ENCODE data around the gene LSS.

The LSS gene

DNA sequence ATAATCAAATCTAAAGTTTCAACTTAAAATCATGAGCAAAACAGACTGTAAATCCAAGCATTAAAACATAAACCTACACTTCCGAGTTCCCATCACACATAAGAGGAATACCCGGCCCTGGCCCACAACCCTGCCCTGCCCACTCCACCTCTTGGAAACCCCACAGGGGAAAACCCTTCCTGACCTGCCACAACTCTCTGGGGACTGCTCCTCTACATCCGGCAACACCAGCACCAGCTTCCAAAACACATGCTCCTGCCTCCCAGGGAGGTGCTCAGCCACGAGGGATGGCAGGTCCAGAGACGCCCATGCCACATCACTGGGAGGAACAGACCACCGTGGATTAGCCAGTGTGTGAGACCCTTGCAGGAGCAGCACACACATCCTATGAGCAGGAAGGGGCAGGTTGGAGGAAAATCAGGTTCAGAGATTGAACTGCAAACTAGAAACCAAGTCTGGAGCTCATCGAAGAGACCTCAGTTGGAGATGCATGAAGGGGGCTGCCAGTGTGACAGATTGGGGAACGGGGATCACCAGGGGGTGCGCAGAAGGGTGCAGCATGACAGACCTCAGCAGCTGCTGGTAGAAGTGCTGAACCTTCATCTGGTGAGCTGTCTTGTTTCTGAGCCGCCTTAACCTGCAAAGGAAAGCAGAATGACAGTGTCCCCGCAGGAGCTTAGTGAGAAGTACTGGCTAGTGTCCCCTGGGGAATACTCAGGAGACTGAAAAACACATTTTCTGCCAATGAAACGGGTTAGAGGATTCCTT lies 25.8 kb upstream of the LSS start:
- peaks cover 71% of the 10 kb centered on the region; the same call in 1 of the 2 replicates for H3K36me3 ChIP-seq (ENCODE audit: insufficient read depth, low read length)
- no peaks in the 10 kb centered on the region for H3K9me2 ChIP-seq (replicated peaks; ENCODE audit: low read depth, low read length)
- no peak for TF ChIP-seq CTCF (conservative IDR thresholded peaks at IDR 0.05; ENCODE audit: low read length)
- no peak for TF ChIP-seq EZH2phosphoT487 (IDR thresholded peaks at IDR 0.05; ENCODE audit: borderline replicate concordance)
- H3K79me2 ChIP-seq (ENCODE audit: insufficient read depth, low read length), result no peaks in the 10 kb centered on the region
- no peaks in the 10 kb centered on the region for H3K9me3 ChIP-seq (ENCODE audit: insufficient read depth, low read depth, low read length)
- H4K20me1 ChIP-seq (ENCODE audit: insufficient read depth, low read length, poor library complexity, severe bottlenecking), result no peaks in the 10 kb centered on the region
- H3K4me1 ChIP-seq (ENCODE audit: insufficient read depth, low read length, poor library complexity, severe bottlenecking), result peaks cover 48% of the 10 kb centered on the region
- H3K4me2 ChIP-seq (ENCODE audit: low read depth, low read length, poor library complexity, severe bottlenecking), result peak overlapping the region; percentile 97
- H3K27me3 ChIP-seq (ENCODE audit: insufficient read depth, low read length, poor library complexity, severe bottlenecking), result no peaks in the 10 kb centered on the region
- H2AFZ ChIP-seq (ENCODE audit: low read length), result no peak overlapping the region
- peaks cover 10% of the 10 kb centered on the region for H3F3A ChIP-seq (ENCODE audit: low read depth)
- H3K9ac ChIP-seq (ENCODE audit: low read depth, low read length, poor library complexity, severe bottlenecking), result peak overlapping the region; percentile 80
- peak overlapping the region; percentile 68 for H3K4me3 ChIP-seq (ENCODE audit: low read length, poor library complexity, severe bottlenecking)

- H3K4me2 ChIP-seq (ENCODE audit: low read depth, low read length, poor library complexity, severe bottlenecking), result peak overlapping the region; percentile 97
These were observed 25.1 kb upstream of the LSS start for GRCh38 chr21:46253610-46254124.

GRCh38 chr21:46252840-46253239 lies 24.3 kb upstream of the LSS start:
- Histone ChIP-seq H3K4me1 (ENCODE audit: insufficient read depth, low read length, poor library complexity, severe bottlenecking) (peaks cover 48% of the 10 kb centered on the region), H3K4me3 (ENCODE audit: low read length, poor library complexity, severe bottlenecking) (no peak overlapping the region), H3K9me2 (replicated peaks; ENCODE audit: low read depth, low read length) (no peaks in the 10 kb centered on the region), H3K9ac (ENCODE audit: low read depth, low read length, poor library complexity, severe bottlenecking) (peak overlapping the region; percentile 45), H3K27me3 (ENCODE audit: insufficient read depth, low read length, poor library complexity, severe bottlenecking) (no peaks in the 10 kb centered on the region), H3K9me3 (ENCODE audit: insufficient read depth, low read depth, low read length) (no peaks in the 10 kb centered on the region), H4K20me1 (ENCODE audit: insufficient read depth, low read length, poor library complexity, severe bottlenecking) (no peaks in the 10 kb centered on the region), H3K4me2 (ENCODE audit: low read depth, low read length, poor library complexity, severe bottlenecking) (peak overlapping the region; percentile 65), H3F3A (ENCODE audit: low read depth) (peaks cover 10% of the 10 kb centered on the region), H2AFZ (ENCODE audit: low read length) (no peak overlapping the region), H3K36me3 (ENCODE audit: insufficient read depth, low read length) (peaks cover 71% of the 10 kb centered on the region; the same call in 1 of the 2 replicates), H3K79me2 (ENCODE audit: insufficient read depth, low read length) (no peaks in the 10 kb centered on the region)
- TF ChIP-seq EZH2phosphoT487 (IDR thresholded peaks at IDR 0.05; ENCODE audit: borderline replicate concordance), result no peak
- TF ChIP-seq CTCF (conservative IDR thresholded peaks at IDR 0.05; ENCODE audit: low read length), result no peak

More at GRCh38 chr21:46253610-46254124, 25.1 kb upstream of the LSS start:
- Histone ChIP-seq H3F3A (ENCODE audit: low read depth) (peaks cover 10% of the 10 kb centered on the region), H3K79me2 (ENCODE audit: insufficient read depth, low read length) (no peaks in the 10 kb centered on the region), H3K4me3 (ENCODE audit: low read length, poor library complexity, severe bottlenecking) (peak overlapping the region; percentile 68), H3K27me3 (ENCODE audit: insufficient read depth, low read length, poor library complexity, severe bottlenecking) (no peaks in the 10 kb centered on the region), H3K4me1 (ENCODE audit: insufficient read depth, low read length, poor library complexity, severe bottlenecking) (peaks cover 48% of the 10 kb centered on the region), H3K9me3 (ENCODE audit: insufficient read depth, low read depth, low read length) (no peaks in the 10 kb centered on the region), H3K9me2 (replicated peaks; ENCODE audit: low read depth, low read length) (no peaks in the 10 kb centered on the region), H3K9ac (ENCODE audit: low read depth, low read length, poor library complexity, severe bottlenecking) (peak overlapping the region; percentile 80), H4K20me1 (ENCODE audit: insufficient read depth, low read length, poor library complexity, severe bottlenecking) (no peaks in the 10 kb centered on the region), H2AFZ (ENCODE audit: low read length) (no peak overlapping the region), H3K36me3 (ENCODE audit: insufficient read depth, low read length) (peaks cover 73% of the 10 kb centered on the region; the same call in 1 of the 2 replicates)
- TF ChIP-seq EZH2phosphoT487 (IDR thresholded peaks at IDR 0.05; ENCODE audit: borderline replicate concordance), result no peak
- no peak for TF ChIP-seq CTCF (conservative IDR thresholded peaks at IDR 0.05; ENCODE audit: low read length)
